GM18517 (cell line): ENCODE data around the gene SLC6A8.

Experiments
- ATAC-seq: cut with Tn5 transposase; IDR thresholded peaks from one replicate; pipeline ENCODE4 v1.9.1; 2021; ENCODE audit warnings: mild to moderate bottlenecking, moderate library complexity; ENCODE audit not compliant: unreplicated experiment

The SLC6A8 gene

DNA sequence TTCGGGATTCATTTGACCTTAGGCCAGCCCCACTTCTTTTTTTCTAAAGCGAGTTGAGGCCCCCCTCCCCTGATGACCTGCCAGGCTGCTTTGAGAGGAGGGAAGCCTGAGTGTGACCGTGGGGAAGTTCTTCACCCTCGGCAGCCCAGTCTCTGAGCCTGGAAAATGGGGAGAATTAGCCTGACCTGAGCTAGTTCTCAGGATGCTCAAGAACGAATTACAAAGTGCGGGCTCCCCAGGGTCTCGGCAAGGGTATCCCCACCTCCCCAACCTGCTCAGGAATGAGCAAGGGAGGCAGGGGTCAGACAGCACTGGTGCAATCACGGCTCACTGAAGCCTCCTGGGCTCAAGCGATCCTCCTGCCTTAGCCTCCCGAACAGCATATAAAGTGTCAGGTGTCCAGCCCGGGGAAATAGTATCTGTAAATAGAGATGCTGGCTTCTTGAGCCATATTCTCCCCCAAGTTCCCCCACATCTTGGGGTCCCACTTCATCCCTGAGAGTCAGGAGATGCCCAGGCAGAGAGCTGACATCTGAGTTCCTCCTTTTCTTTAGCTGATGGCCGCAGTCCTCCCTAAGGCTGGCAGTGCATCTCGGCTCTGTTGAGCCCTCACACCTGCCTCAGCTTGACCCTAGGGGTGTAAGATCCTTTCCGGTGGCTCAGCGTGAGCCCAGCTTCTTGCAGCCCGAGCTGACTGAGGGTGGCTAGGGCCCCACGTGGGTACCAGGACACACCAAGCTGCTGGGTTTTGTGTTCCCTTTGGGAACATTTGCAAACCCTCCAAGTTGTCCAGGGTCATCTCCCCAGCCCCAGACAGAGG lies 39.2 kb upstream of the SLC6A8 start:
- ATAC-seq: no peak

DNA sequence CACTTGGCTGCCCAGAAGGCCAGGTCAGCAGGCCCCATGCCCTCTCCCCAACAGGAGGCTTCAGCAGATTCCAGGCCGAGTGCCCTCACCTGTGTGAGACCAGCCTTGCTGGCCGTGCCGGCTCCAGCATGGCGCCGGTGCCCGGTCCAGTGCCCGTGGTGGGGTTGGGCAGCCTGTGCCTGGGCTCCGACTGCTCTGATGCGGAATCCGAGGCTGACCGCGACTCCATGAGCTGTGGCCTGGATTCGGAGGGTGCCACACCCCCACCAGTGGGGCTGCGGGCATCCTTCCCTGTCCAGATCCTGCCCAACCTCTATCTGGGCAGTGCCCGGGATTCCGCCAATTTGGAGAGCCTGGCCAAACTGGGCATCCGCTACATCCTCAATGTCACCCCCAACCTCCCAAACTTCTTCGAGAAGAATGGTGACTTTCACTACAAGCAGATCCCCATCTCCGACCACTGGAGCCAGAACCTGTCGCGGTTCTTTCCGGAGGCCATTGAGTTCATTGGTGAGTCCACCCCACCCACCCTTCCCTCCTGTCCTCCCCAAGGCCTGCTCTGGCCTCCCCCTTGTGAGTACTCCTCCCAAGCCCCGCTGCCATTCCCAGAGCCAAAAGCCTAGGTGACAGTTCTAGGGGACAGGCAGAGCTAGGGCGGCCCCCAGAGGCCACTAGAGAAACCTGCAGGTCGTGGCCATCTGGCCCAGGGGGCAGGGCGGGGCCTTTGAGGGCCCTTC lies 38.4 kb upstream of the SLC6A8 start:
- ATAC-seq: no peak

DNA sequence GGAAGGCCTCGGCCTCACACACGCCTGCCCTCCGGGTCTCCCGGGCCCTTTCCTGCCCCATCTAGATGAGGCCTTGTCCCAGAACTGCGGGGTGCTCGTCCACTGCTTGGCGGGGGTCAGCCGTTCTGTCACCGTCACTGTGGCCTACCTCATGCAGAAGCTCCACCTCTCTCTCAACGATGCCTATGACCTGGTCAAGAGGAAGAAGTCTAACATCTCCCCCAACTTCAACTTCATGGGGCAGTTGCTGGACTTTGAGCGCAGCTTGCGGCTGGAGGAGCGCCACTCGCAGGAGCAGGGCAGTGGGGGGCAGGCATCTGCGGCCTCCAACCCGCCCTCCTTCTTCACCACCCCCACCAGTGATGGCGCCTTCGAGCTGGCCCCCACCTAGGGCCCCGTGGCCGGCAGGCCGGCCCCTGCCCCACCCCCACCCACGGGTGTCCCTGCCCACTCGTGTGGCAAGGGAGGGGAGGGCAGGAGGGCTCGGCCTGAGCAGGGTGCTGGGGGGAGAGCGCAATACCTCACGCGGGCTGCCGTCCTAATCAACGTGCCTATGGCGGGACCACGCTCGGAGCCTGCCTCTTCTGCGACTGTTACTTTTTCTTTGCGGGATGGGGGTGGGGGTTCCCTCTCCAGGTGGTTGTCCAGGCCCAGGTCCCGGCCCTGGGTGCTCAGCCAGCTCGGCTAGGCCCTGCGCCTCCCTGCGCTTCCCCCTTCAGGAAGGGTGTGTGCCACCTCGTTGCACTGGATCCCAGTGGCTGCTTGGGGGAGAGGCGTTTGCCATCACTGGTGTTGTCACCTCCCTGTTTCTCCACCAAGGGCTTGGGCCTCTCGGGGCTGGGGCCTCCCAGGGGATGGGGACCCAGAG lies 37.6 kb upstream of the SLC6A8 start:
- no peak for ATAC-seq

DNA sequence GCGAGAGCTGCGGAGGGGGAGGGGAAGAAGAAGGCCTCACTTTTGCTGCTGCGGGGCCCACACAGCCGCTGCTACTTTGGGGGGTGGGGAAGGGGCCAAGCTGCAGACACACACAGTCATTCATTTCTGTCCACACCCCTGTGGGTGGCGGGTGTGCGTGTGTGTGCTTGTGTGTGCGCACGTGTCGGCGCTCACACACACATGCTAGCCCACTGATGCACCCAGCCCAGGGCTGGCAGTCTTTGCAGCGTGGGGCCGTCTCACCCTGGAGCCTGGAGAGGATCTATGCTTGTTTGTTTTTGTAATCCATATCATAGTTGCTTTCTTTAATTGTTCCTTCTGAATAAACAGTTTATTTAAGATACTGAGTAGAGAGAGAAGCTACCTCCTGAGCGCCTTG lies 36.8 kb upstream of the SLC6A8 start:
- no peak for ATAC-seq

DNA sequence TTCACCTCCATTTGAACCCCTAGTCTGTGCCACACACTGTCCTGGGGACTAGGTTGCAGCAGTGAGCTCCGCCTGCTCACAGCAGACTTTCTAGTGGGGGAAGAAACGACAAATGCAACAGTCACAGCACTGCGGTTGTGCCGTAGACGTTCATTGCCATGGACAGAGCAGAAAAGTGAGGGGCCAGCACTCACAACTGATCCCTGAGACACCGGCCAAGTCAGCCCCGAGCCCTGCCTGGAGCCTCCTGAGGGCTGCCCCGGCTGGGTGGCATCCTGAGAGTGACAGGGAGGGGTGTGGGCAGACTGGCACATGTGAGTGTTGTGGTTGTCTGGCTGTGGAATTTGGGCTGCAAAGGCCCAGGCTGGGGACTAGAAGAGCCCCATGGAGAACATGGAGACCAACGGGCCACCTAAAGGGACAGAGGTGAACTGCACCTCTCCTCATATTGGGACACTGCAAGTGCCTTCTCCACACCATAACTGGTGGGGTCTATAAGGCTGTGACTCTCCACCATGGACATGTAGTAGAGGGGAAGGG lies 36.1 kb upstream of the SLC6A8 start:
- ATAC-seq: no peak

DNA sequence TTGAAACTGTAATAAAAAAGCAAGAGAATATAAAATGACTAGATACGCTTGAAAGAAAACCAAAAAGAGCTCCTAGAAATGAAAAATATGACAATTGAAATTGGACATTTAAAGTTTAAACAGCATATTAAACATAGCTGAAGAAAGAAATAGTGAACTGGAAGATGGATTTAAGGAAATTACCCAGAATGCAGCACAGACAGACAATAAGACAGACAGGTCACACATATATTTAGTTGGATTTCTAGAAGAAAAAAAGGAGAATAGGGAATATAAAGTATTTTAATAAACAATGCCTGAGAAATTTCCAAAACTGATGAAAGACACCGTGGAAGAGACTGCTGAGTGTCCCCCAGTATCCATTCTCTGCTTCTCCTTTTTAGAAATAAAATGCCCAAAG lies 34.2 kb upstream of the SLC6A8 start:
- no peak for ATAC-seq

DNA sequence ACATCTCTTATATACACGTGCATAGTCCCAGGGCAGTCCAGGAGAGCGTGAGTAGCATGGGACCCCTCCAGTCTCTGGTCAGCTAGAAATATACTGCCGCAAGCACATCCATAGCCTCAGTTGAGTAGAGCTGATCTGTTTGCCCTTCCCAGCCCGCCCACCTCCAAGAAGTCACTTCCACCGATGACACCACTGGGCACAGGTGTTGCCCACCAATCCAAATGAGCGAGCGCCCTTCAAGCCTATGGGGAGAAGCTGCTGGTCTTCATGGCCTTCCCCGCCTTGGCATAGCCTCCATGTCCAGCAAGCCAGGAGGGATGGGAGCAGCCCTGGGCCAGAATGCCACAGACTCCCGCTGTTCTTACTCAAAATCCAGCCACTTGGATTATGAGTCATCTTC lies 30.6 kb upstream of the SLC6A8 start:
- ATAC-seq: no peak

DNA sequence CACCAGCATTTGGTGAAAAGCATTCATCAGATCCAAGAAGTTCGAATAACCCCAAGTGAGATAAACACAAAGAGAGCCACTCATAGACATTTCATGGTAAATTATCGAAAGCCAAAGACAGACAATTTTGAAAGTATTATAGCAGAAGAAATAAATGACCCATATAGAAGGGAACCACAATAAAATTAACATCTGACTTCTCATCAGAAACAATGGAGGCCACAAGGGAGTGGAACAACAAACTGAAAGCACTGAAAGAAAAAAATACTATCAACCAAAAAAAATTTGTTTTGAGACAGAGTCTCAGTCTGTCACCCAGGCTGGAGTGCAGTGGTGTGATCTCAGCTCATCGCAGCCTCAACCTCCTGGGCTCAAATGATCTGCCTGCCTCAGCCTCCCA lies 28.5 kb upstream of the SLC6A8 start:
- ATAC-seq: no peak

DNA sequence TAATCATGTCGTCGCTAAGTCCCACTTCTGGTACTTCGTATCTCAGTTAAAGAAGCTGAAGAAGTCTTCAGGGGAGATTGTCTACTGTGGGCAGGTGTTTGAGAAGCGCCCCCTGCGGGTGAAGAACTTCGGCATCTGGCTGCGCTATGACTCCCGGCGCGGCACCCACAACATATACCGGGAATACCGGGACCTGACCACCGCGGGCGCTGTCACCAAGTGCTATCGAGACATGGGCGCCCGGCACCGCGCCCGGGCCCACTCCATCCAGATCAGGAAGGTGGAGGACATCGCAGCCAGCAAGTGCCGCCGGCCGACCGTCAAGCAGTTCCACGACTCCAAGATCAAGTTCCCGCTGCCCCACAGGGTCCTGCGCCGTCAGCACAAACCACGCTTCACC lies 25.5 kb upstream of the SLC6A8 start:
- ATAC-seq: no peak

DNA sequence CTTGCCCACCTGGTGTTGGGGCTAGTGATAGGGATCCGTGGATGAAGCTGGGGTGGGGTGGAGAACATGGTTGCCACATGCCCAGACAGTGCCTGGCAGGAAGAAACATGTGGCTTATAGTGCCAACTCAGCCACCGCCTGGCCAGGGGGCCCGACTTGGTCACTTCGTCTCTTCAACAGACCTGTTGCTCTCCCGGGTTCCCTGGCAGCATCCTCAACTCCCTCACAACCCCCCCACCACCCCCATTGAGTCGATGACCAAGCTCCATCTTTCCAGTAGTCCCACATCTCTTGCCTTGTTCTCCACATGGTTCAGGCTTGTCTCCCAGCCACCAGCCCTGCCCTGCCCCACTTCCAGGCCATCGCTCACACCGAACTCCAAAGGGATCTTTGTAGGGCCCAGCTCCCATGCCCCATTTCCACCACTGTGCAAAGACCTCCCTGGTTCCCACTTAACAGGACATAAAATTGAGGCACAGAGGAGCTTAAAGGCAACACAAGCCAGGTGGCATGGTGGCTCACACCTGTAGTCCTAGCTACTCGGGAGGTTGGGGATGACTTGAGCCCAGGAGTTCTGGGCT lies 21.9 kb upstream of the SLC6A8 start:
- ATAC-seq: no peak

DNA sequence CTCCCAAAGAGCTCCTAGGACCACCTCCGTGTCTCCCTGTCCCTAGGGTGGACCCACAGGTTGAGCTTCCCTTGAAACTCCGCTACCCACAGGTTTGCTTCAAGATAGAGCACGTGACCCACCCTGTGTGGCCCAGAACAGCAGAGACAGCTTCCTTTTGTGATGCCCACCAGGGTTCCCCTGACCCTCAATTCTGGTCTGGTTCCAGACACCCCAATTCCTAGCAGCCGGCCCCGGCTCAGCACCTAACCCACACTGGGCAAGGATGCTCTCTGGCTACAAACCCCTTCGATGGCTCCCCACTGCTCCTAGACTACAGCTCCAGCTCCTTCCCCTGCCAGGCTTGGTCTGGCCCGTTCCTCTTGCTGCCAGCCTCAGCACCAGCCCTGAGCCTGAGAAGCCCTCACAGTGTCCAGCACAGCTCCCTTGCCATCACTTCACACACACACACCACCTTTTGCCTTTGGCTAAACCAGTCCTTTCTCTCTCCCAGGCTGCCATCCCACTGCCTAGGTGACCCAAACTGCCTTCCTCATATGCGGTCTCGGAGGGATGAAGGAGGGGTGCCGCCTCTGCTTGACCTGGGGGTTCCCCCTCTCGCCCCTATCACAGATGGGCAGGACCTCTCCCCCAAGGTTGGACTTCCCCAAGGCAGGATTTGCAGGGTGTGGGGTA lies 20.3 kb upstream of the SLC6A8 start:
- ATAC-seq: no peak

DNA sequence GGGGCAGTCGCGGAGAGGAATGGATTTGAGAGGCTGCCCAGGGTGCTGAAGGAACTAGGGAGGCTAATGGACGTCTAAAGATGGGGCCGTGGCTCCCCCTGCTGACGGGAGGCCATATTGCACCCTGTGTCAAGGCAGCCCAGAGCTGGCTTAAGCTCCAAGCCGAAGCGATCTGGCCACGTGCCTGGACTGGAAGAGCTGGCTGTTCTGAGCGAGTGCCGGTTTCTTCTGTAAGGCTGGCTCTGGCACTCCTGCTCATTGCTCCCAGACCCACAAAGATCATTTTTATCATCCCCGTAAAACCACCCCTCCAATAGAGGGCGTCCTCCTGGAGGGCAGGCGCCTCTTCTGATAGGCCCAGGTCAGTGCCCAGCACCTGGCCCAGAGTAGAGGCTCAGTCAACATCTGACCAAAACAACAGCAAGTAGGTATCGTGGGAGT lies 19.8 kb upstream of the SLC6A8 start:
- ATAC-seq: no peak

DNA sequence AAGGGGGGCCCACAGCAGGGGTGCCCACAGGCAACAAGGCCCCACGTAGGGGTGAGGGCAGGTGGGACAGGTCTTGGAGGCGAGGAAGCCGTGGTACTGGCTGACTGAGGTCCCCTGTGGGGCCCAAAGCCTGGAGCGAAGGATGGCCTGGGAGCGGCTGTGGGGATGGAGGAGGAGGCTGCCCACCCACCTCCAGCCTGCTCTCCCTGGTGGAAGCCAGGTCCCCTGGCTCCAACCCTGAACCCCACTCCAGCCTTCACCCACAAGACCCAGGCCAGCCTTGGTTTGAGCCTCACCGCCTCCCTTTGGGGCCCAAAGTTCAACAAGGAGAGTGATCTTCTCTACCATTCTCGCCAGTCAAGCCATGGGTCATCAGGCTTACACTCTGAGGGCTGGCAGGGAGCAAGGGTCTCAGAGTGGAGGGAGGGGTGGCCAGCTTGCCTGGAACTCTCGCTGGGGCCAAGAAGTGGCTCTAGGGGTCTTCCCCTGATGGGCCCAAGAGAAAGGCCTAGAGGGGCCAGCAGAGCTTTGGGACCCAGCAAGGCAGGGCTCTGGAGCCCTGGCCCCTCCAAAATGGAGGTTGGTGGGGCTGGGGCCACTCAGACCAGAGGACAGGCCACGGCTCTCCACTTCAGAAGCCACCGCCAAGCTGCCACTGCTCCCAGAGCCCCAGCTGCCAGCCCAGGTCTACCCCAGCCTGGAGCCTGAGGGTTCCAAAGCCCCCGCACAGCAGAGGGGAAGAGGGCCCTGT lies 19.1 kb upstream of the SLC6A8 start:
- ATAC-seq: no peak

DNA sequence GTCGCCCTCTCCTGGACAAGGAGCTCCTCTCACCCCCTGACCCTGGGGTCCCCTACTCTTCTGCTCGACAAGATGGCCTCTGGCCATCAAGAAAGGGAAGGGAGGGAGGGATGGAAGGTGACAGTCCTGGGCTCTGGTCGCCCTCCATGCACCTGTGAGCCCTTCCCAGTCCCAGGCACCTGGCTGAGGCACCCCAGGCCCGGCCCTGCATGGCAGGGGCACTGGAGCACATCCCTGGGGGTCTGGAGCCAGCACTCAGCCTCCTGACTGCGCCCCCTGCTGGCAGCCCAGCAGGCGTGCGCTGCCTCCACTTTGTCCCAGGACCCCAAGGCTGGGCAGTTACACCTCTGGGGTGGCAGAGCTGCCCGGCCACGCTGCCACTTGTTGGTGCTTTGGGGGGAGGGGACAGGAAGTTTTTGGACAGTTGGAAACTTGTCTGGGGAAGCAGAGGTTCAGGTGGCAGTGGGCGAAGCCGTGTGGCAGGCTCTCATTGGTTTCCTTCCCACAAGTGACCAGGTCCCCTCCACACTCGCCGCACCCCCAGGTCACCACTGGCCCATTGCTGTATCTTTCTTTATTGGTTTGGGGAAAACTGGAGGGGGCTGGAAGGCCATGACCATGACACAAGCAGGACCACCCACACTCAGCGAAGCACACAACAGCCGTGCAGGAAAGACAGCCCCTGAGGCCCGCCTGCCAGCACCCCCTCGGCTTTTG lies 18.4 kb upstream of the SLC6A8 start:
- ATAC-seq: no peak

DNA sequence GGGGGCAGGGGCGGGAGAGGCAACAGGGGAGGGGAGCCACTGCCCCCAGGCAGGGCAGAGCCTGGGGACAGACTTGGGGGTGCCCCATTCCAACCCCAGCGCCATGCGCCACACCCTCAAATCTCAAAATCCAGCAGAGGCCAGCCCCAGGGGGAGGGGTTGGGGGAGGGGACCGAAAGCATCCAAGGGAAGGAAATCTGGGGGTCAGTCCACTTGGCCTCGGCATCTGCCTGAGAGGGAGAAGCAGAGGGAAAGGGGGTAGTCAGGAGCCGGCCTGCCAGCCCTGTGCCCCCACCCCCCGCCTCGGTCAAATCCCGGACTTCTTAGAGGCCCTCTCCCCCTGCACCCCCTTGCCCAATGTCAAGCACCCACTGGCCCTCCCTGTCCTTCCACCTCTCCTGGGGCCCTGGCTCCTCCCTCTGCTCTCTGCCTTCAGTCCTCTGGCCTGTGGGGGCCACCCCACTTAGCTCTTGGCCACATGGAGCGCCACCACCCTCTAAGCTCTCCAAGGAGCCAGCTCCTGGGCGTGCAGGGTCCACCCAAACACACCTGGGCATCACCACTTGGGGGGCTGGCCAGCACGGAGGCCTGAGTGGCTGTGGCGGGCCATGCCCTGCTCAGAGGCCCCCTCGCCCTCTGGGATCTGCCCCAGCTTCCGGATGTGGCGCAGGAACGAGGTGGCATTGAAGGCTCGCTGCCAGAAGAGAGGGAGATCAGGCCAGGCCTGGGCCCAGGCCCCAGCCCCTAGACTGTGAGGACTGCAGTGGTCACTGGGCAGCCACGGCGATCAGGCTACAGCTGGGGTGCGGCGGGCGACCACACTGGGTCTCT lies 17.6 kb upstream of the SLC6A8 start:
- ATAC-seq: no peak

DNA sequence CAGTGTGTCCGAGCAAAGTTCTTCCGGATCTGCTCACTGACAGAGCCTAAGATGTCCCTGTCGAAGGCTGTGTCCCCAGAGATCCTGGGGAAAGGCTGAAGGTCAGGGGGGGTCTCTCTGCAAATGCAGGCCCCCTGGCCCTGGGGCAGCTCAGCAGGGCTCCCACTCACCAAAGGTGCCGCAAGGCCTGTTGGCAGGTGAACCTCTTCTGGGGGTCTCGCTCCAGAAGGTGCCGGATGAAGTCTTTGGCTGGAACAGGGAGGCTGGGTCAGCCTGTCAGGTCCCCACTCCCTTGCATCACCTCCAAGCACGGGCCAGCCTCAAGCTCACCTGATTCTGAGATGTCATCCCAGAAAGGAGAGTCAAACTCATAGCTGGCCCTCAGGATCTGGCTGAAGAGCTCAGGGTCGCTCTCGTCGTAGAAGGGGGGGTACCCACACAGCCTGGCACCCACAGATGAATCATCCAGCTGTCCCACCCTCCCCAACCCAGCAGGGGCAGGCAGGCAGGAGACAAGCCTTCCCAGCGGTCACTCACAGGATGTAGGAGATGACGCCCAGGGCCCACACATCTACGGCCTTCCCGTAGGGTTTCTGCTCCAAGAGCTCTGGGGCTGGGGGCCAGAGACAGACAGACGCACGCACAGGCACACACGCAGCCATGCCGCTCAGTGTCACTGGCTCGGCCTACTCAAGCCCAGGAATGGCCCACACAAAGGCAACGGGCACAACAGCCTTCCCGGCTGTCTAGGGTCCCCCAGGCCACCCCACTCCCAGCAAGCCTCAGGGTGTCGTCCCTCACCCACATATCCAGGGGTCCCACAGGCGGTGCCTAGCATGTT lies 16.8 kb upstream of the SLC6A8 start:
- ATAC-seq: no peak
